ENCODE measurements around the gene RIMBP2.

GRCh38 chr12:130626601-130627000 lies 89.5 kb downstream of the RIMBP2 start:
- TF ChIP-seq POLR2A (IDR thresholded peaks at IDR 0.05; ENCODE audit: low read depth) (no peak), POLR2AphosphoS5 (IDR thresholded peaks at IDR 0.05) (no peak)
- TF ChIP-seq, protein P1, sequence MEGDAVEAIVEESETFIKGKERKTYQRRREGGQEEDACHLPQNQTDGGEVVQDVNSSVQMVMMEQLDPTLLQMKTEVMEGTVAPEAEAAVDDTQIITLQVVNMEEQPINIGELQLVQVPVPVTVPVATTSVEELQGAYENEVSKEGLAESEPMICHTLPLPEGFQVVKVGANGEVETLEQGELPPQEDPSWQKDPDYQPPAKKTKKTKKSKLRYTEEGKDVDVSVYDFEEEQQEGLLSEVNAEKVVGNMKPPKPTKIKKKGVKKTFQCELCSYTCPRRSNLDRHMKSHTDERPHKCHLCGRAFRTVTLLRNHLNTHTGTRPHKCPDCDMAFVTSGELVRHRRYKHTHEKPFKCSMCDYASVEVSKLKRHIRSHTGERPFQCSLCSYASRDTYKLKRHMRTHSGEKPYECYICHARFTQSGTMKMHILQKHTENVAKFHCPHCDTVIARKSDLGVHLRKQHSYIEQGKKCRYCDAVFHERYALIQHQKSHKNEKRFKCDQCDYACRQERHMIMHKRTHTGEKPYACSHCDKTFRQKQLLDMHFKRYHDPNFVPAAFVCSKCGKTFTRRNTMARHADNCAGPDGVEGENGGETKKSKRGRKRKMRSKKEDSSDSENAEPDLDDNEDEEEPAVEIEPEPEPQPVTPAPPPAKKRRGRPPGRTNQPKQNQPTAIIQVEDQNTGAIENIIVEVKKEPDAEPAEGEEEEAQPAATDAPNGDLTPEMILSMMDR (IDR thresholded peaks at IDR 0.05): no peak
